Metanephros (tissue), 2 donors: Measurements from ENCODE around the gene KRTAP19-3. TPM values are rescaled to one million over a fixed set of nuclear protein-coding genes. Genes with fewer than 3 reads are reported as not detected.

Experiments
- small RNA-seq: library from RNA; depleted of rRNA; stranded (forward); fragments of <200 nt; gene quantifications from one replicate; pipeline ENCODE3, GENCODE V24; 2014; ENCODE audit warnings: low replicate concordance
- total RNA-seq: library from RNA; depleted of rRNA; stranded (reverse); fragments of >200 nt; gene quantifications from one replicate; pipeline ENCODE4 v1.2.3, GENCODE V29; 2014

The KRTAP19-3 gene
- not detected for total RNA-seq

DNA sequence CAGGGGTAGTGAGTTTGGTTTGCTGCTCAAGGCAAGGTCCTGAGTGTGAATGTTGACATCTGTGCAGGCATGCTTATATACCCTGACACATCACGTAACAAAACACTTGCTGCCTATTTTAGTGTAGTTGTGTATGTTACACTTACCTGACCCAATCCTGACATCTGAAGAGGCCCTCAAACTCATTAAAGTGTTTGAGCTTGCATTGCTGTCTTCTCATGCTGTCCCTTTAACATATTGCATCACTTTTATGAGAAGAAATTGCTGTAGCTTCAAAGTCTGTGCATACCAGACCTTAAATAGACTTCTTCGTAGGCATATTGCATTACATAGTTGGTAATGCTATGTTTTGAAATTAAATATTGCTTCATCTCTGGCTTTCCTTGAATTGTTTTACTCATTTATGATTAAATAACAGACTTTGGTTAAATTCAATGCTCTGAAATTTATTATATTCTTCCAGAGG, at the start of gene KRTAP19-3:
Gene KRTAP19-3 (minus strand): TSS at position 51 of the 466 bp plus-strand sequence. CDS start 56 bp downstream, outside the sequence.

GRCh38 chr21:30502041-30502440, 10.2 kb upstream of the KRTAP19-3 start, which contains the start of gene KRTAP19-5:
TSS of gene KRTAP19-5 (minus strand) at chr21:30502141. CDS start at chr21:30502090, 51 bp downstream.

GRCh38 chr21:30497065-30497464, 5.3 kb upstream of the KRTAP19-3 start, which contains the start of gene KRTAP19-4:
TSS of gene KRTAP19-4 (minus strand) at chr21:30497165. CDS start at chr21:30497110, 55 bp downstream.

GRCh38 chr21:30487336-30487735, 4.5 kb downstream of the KRTAP19-3 start, which contains the start of gene KRTAP19-2:
TSS of gene KRTAP19-2 (minus strand) at chr21:30487436. CDS start at chr21:30487348, 88 bp downstream.

GRCh38 chr21:30480145-30480544, 11.7 kb downstream of the KRTAP19-3 start, which contains the start of gene KRTAP19-1:
TSS of gene KRTAP19-1 (minus strand) at chr21:30480367. CDS start at chr21:30480317, 50 bp downstream.

Small RNAs within 50 kb of the gene (small RNA-seq; reads per million reads assigned to genes)
- not detected for gene AP000567.1
- not detected for gene KRTAP19-10P
- not detected for gene KRTAP19-11P
- not detected for gene KRTAP19-9P

Other genes starting within 250 kb of the KRTAP19-3 start
- gene KRTAP24-1, start 209.1 kb downstream of the KRTAP19-3 start, total RNA-seq = not detected
- gene KRTAP25-1, start 202.5 kb downstream of the KRTAP19-3 start, total RNA-seq = not detected
- gene KRTAP26-1, start 171.7 kb downstream of the KRTAP19-3 start, total RNA-seq = not detected
- not detected for gene KRTAP27-1, start 154.3 kb downstream of the KRTAP19-3 start, total RNA-seq
- not detected for gene KRTAP23-1, start 143.4 kb downstream of the KRTAP19-3 start, total RNA-seq
- not detected for gene KRTAP13-2, start 119.7 kb downstream of the KRTAP19-3 start, total RNA-seq
- not detected for gene KRTAP13-1, start 96.0 kb downstream of the KRTAP19-3 start, total RNA-seq
- not detected for gene KRTAP13-3, start 66.1 kb downstream of the KRTAP19-3 start, total RNA-seq
- not detected for gene KRTAP13-4, start 61.8 kb downstream of the KRTAP19-3 start, total RNA-seq
- not detected for gene KRTAP15-1, start 51.7 kb downstream of the KRTAP19-3 start, total RNA-seq
- gene KRTAP19-1, start 11.6 kb downstream of the KRTAP19-3 start, total RNA-seq = not detected
- not detected for gene KRTAP19-2, start 4.6 kb downstream of the KRTAP19-3 start, total RNA-seq
- gene KRTAP19-4, start 5.2 kb upstream of the KRTAP19-3 start, total RNA-seq = not detected
- not detected for gene KRTAP19-5, start 10.1 kb upstream of the KRTAP19-3 start, total RNA-seq
- not detected for gene KRTAP19-6, start 49.9 kb upstream of the KRTAP19-3 start, total RNA-seq
- gene KRTAP19-7, start 69.3 kb upstream of the KRTAP19-3 start, total RNA-seq = not detected
- not detected for gene KRTAP22-2, start 98.4 kb upstream of the KRTAP19-3 start, total RNA-seq
- gene KRTAP6-3, start 100.4 kb upstream of the KRTAP19-3 start, total RNA-seq = not detected
- gene KRTAP6-2, start 106.9 kb upstream of the KRTAP19-3 start, total RNA-seq = not detected
- gene KRTAP22-1, start 109.1 kb upstream of the KRTAP19-3 start, total RNA-seq = not detected
- not detected for gene KRTAP6-1, start 121.9 kb upstream of the KRTAP19-3 start, total RNA-seq
- not detected for gene KRTAP20-1, start 124.4 kb upstream of the KRTAP19-3 start, total RNA-seq
- gene KRTAP20-4, start 128.6 kb upstream of the KRTAP19-3 start, total RNA-seq = not detected
- not detected for gene KRTAP20-2, start 143.2 kb upstream of the KRTAP19-3 start, total RNA-seq
- gene KRTAP20-3, start 150.9 kb upstream of the KRTAP19-3 start, total RNA-seq = not detected
- gene KRTAP21-3, start 226.8 kb upstream of the KRTAP19-3 start, total RNA-seq = not detected